ENCODE data around the gene CPLANE2. TPM values are rescaled to one million over a fixed set of nuclear protein-coding genes. Genes with fewer than 3 reads are reported as not detected.
A peak's percentile ranks its signal among the peaks of the same experiment; 100 is the strongest.

The CPLANE2 gene
- total RNA-seq, 2 experiments from 2014 or later, result 11.6 to 15.4 TPM

- H3K4me2 ChIP-seq (ENCODE audit: low read length), result no peak overlapping the region
- no TSS peak for BruUV-seq (replicated peaks)
- no peak for DNase-seq (ENCODE audit: low spot score)
- H4K20me1 ChIP-seq (ENCODE audit: insufficient read depth, low read length), result no peaks in the 10 kb centered on the region
- intact Hi-C loops (cut with micrococcal nuclease; ENCODE audit: unreplicated experiment), result no loop called here
- H3K79me2 ChIP-seq (ENCODE audit: insufficient read depth, low read depth, low read length), result no peaks in the 10 kb centered on the region
- CTCF ChIA-PET (ENCODE audit: unreplicated experiment), result no interaction called here
- no peaks in the 10 kb centered on the region for H3K36me3 ChIP-seq (ENCODE audit: insufficient read depth, low read length)
- no peak overlapping the region for H2AFZ ChIP-seq (ENCODE audit: low read length)
- peaks cover 10% of the 10 kb centered on the region for H3K4me1 ChIP-seq (ENCODE audit: insufficient read depth, low read length, poor library complexity, severe bottlenecking)
- no peak for TF ChIP-seq CTCF (conservative IDR thresholded peaks at IDR 0.05; ENCODE audit: low read length)
- TF ChIP-seq EZH2phosphoT487 (IDR thresholded peaks at IDR 0.05; ENCODE audit: borderline replicate concordance, low read depth, low read length), result no peak
- POLR2A ChIA-PET, result no interaction called here
- no peak overlapping the region for H3K27ac ChIP-seq (ENCODE audit: low read depth, low read length, poor library complexity, severe bottlenecking)
- no peaks in the 10 kb centered on the region for H3K9me3 ChIP-seq (ENCODE audit: low read length)
- H3K9me2 ChIP-seq (ENCODE audit: insufficient read depth, low read length), result no peaks in the 10 kb centered on the region
- H3K4me3 ChIP-seq (ENCODE audit: low read depth, low read length, poor library complexity, severe bottlenecking), result no peak overlapping the region
Observed at GRCh38 chr1:16241221-16241708, 4.3 kb upstream of the CPLANE2 start.

- no peak overlapping the region for H3K4me2 ChIP-seq (ENCODE audit: low read length)
- H3K27ac ChIP-seq (ENCODE audit: low read depth, low read length, poor library complexity, severe bottlenecking), result no peak overlapping the region
- TF ChIP-seq EZH2phosphoT487 (IDR thresholded peaks at IDR 0.05; ENCODE audit: borderline replicate concordance, low read depth, low read length), result no peak
- TF ChIP-seq CTCF (conservative IDR thresholded peaks at IDR 0.05; ENCODE audit: low read length), result no peak
- H3K36me3 ChIP-seq (ENCODE audit: insufficient read depth, low read length), result no peaks in the 10 kb centered on the region
- H3K9me2 ChIP-seq (ENCODE audit: insufficient read depth, low read length), result no peaks in the 10 kb centered on the region
- no peak overlapping the region for H2AFZ ChIP-seq (ENCODE audit: low read length)
- ChIA-PET CTCF (ENCODE audit: unreplicated experiment) (no interaction called here), POLR2A (no interaction called here)
- no peaks in the 10 kb centered on the region for H3K9me3 ChIP-seq (ENCODE audit: low read length)
- no TSS peak for BruUV-seq (replicated peaks)
- H3K4me1 ChIP-seq (ENCODE audit: insufficient read depth, low read length, poor library complexity, severe bottlenecking), result peaks cover 16% of the 10 kb centered on the region
- intact Hi-C loops (cut with micrococcal nuclease; ENCODE audit: unreplicated experiment), result loop anchor here (5.0 kb wide), 2 partner anchors 112 to 127 kb away; partner anchors contain the start of genes FBXO42 and SZRD1
- no peak overlapping the region for H3K4me3 ChIP-seq (ENCODE audit: low read depth, low read length, poor library complexity, severe bottlenecking)
- H3K79me2 ChIP-seq (ENCODE audit: insufficient read depth, low read depth, low read length), result no peaks in the 10 kb centered on the region
- no peak for DNase-seq (ENCODE audit: low spot score)
- H4K20me1 ChIP-seq (ENCODE audit: insufficient read depth, low read length), result no peaks in the 10 kb centered on the region
Observed at GRCh38 chr1:16239972-16240491, 3.0 kb upstream of the CPLANE2 start.

- no peak for DNase-seq (ENCODE audit: low spot score)
- Histone ChIP-seq H3K36me3 (ENCODE audit: insufficient read depth, low read length) (no peaks in the 10 kb centered on the region), H3K4me3 (ENCODE audit: low read depth, low read length, poor library complexity, severe bottlenecking) (peak overlapping the region; percentile 80), H4K20me1 (ENCODE audit: insufficient read depth, low read length) (no peaks in the 10 kb centered on the region), H3K4me2 (ENCODE audit: low read length) (peak overlapping the region; percentile 94), H3K79me2 (ENCODE audit: insufficient read depth, low read depth, low read length) (no peaks in the 10 kb centered on the region), H3K9me2 (ENCODE audit: insufficient read depth, low read length) (no peaks in the 10 kb centered on the region), H3K4me1 (ENCODE audit: insufficient read depth, low read length, poor library complexity, severe bottlenecking) (peaks cover 16% of the 10 kb centered on the region), H3K9me3 (ENCODE audit: low read length) (no peaks in the 10 kb centered on the region), H3K27ac (ENCODE audit: low read depth, low read length, poor library complexity, severe bottlenecking) (peak overlapping the region; percentile 26), H2AFZ (ENCODE audit: low read length) (peak overlapping the region; percentile 97)
- intact Hi-C loops (cut with micrococcal nuclease; ENCODE audit: unreplicated experiment), result loop anchor here (2.0 to 5.0 kb wide), 3 partner anchors 31 to 130 kb away; partner anchors contain the start of genes FBXO42 and SZRD1
- BruUV-seq (replicated peaks), result TSS peak; percentile 97
- TF ChIP-seq CTCF (conservative IDR thresholded peaks at IDR 0.05; ENCODE audit: low read length) (no peak), EZH2phosphoT487 (IDR thresholded peaks at IDR 0.05; ENCODE audit: borderline replicate concordance, low read depth, low read length) (no peak)
- CTCF ChIA-PET (ENCODE audit: unreplicated experiment), result no interaction called here
- POLR2A ChIA-PET, result interaction anchor here (1.7 to 2.2 kb wide), 2 partner anchors 11 to 21 kb away, joined by 5 to 10 read pairs; no protein-coding TSS in a partner anchor
Observed at GRCh38 chr1:16237343-16237830, 404 bp upstream of the CPLANE2 start.

Data from OCI-LY7 (cell line).